ENCODE results near the gene ALDOC.

GRCh38 chr17:28523186-28523585, 53.5 kb downstream of the ALDOC start:
- no peak for TF ChIP-seq CTCF (IDR thresholded peaks at IDR 0.05)
- TF ChIP-seq SREBF2 (IDR thresholded peaks at IDR 0.05): no peak
- TF ChIP-seq SMC3 (IDR thresholded peaks at IDR 0.05): no peak
- no peak for TF ChIP-seq MAFK (IDR thresholded peaks at IDR 0.05; ENCODE audit: partially characterized antibody)
- no peak for TF ChIP-seq CHD4 (IDR thresholded peaks at IDR 0.05; ENCODE audit: borderline replicate concordance)
- TF ChIP-seq EP300 (IDR thresholded peaks at IDR 0.05): no peak
- TF ChIP-seq RAD21 (conservative IDR thresholded peaks at IDR 0.05 in 1 of 2, IDR thresholded peaks at IDR 0.05 in 1 of 2): no peak
- no peak for TF ChIP-seq USF2 (IDR thresholded peaks at IDR 0.05)
- no peak for TF ChIP-seq REST (IDR thresholded peaks at IDR 0.05)
- TF ChIP-seq BCL3 (IDR thresholded peaks at IDR 0.05): no peak
